NCI-H2081 (cell line): ENCODE results near the gene PPP6R3.
"Not testable (repeated sequence)": the region's sequence is repeated elsewhere in the genome, so short reads cannot be mapped to it uniquely, and the experiment has no call there.

Experiments used
- DNase-seq, 2 experiments: peaks; one replicate each; lab custom pipeline; 2025; lab: John Stamatoyannopoulos, UW

PPP6R3 gene

GRCh38 chr11:68434159-68434558 lies 26.4 kb upstream of the PPP6R3 start:
- not testable (repeated sequence) for DNase-seq

DNA sequence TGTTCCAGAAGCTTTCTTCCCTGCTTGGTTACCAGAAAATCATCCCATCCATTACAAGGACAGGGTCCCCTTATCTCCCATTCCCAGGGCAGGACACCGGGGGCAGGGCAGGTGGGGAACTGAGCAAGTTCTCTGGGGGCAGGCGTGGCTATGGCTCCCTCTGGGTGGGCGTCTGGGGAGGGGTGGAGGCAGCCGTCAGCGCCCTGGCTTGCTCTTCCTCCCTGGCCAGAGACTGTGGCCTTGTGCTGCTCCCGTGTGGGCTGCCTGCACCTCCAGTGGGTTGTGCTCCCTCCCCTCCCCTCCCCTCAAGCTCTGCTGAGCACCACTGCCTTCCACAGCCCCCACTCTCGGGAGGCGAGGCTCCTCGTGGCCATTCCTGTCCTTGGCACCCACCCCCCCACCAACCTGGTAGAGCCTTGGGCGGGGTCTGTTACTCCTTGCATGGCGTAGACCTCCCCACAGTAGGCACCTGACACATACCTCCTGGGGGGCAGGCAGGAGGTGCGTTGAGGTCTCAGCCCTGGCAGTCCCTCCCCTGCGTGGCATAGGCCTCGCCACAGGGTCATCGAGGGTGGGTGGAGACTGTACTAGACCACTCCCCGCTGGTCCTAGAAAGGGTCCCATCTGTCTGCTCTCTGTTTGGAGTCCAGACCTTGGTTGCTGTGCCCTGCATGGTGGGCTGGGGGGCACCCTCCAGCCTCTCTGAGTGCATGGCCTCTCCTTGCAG lies 24.2 kb upstream of the PPP6R3 start:
- no peak for DNase-seq

DNA sequence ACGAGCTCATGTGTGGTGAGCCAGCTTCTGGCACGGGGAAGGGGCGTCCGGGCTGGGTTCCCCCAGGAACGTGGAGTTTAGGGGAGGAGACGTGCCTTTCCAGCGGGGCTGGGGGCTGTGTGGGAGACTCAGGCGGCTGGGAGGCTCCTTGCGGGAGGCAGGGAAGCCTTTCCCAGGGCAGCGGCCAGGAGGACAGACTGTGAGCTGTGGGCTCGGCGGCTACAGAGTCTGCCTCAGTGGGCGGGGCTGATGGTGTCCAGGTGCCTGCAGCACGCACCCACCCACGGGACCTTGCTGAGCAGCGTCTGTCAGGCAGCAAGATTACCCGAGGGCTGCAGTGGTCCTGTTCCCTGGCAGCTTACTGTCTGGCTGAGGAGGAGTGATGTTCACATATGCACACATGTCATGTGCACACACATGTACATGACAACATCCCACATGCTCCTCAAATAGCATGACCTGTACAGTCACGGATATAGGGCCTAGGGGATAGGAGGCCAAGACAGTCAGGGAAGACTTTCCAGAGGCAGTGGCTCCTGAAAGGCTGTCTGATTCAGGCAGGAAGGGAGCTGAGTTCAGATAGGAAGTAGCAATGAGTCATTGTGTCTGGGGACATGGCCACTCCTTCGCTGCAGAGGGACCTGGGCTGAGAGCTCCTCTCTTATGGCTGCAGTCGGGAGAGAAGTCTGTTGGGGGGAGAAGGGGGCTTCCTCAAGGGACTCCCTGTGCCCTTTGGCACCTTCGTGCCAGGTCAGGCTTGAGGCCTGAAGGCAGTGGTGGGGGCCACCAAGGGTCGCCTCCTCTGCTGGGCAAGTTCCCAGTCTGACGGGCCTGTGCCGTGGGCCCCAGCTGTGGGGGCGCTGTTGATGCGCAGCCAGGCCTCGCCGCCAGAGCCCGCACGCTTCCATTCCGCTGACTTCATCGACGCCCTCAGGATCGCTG lies 23.3 kb upstream of the PPP6R3 start:
- no peak for DNase-seq

DNA sequence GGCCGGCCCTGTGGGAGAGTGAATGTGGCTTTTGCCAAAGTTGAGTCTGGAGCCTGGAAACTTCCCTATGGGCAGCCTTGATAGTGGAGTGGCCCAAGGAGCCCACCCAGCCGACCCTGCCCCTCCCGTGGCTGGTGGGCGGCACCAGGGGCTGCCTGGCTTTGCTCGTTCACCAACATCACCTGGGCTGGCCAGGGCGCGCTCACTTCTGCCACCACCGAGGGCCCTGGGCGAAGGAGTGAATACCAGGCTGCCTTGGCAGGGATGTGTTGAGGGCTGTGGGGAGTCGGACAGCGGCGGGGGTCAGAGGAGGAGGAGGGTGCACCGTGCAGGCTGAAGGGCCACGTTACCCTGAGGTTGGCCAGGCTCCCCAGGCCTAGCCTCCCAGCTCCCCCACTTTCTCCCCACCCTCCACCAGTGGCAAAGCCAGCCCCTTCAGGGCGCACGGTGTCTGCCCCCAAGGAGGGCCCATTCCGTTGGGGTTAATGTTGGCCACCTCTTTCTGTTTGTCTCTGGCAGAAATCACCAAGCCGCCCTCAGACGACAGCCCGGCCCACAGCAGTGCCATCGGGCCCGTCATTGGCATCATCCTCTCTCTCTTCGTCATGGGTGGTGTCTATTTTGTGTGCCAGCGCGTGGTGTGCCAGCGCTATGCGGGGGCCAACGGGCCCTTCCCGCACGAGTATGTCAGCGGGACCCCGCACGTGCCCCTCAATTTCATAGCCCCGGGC lies 22.5 kb upstream of the PPP6R3 start:
- no peak for DNase-seq

DNA sequence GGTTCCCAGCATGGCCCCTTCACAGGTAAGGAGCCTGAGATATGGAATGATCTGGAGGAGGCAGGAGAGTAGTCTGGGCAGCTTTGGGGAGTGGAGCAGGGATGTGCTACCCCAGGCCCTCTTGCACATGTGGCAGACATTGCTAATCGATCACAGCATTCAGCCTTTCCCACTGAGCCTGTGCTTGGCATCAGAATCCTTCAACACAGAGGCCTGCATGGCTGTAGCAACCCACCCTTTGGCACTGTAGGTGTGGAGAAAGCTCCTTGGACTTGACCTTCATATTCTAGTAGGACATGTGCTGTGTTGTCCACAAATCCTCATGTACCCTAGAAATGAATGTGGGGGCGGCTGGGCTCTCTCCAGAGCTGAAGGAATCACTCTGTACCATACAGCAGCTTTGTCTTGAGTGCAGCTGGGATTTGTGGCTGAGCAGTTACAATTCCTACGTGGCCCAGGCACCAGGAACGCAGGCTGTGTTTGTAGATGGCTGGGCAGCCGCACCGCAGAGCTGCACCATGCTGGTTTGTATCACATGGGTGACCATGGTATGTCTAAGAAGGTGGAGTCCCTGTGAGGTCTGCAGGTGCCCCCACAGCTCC lies 21.8 kb upstream of the PPP6R3 start:
- DNase-seq, result no peak

DNA sequence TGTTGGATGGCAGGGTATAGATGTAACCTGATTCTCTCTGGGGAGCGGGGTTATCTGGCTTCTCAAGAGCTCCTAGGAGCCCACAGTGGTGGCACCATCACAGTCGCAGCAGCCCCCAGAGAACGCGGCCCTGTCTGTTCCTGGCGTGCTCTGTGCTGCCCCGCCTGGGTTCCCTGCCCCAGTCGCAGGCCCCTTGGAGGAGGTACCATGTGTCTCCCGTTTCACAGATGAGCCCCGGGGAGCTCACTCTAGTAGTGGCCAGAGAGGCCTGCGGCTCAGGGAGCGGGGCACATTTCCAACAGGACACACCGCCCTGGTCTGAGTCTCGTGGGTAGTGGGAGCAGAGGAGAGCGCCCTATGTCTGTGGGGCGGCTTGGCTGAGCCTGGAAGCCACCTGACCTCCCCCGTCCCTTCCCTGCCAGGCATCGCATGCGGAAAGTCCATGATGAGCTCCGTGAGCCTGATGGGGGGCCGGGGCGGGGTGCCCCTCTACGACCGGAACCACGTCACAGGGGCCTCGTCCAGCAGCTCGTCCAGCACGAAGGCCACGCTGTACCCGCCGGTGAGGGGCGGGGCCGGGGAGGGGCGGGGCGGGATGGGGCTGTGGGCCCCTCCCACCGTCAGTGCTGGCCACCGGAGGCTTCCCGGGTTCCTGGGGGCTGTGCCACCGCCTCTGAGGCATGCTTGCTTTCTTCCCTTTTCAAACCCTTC lies 21.0 kb upstream of the PPP6R3 start:
- no peak for DNase-seq

- DNase-seq, result peak; percentile 47 to 74
Measured at GRCh38 chr11:68440224-68440623, 20.3 kb upstream of the PPP6R3 start.

- peak; percentile 71 to 80 for DNase-seq
Measured at GRCh38 chr11:68441466-68442230, 18.9 kb upstream of the PPP6R3 start.

- DNase-seq, result no peak
Measured at GRCh38 chr11:68442433-68442832, 18.1 kb upstream of the PPP6R3 start.

DNA sequence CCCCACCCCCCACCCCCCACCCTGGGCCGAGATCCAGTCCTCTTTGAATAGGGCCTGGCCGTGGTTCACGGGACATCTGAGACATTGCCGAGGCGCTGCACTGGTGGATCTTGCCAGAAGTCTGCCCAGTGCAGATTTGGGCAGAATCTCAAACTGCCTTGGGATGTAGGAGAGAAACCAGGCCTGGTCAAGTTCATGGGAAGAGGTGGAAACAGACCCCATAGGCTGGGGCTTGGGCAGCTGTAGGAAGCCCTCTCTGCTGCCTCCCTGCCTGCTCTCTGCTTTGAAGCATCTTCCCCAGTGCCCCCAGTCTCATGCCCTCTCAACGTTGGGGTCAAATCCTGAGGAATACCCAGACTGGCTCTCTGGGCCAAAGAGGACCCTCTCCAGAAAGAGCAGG lies 16.0 kb upstream of the PPP6R3 start:
- no peak for DNase-seq

- DNase-seq, result no peak
Measured at GRCh38 chr11:68445531-68446035, 15.0 kb upstream of the PPP6R3 start.

GRCh38 chr11:68446046-68446725 lies 14.4 kb upstream of the PPP6R3 start:
- no peak for DNase-seq

- peak; percentile 40 to 61 for DNase-seq
Measured at GRCh38 chr11:68447015-68447801, 13.3 kb upstream of the PPP6R3 start.

- not testable (repeated sequence) for DNase-seq
Measured at GRCh38 chr11:68447914-68448313, 12.6 kb upstream of the PPP6R3 start.

- DNase-seq, result no peak
Measured at GRCh38 chr11:68448604-68449011, 11.9 kb upstream of the PPP6R3 start.

GRCh38 chr11:68449951-68450350 lies 10.6 kb upstream of the PPP6R3 start:
- DNase-seq, result no peak

GRCh38 chr11:68450711-68451110 lies 9.8 kb upstream of the PPP6R3 start:
- DNase-seq, result no peak

GRCh38 chr11:68454767-68455166 lies 5.8 kb upstream of the PPP6R3 start:
- DNase-seq, result peak in 1 of 2 experiments; percentile 10

GRCh38 chr11:68455485-68455884 lies 5.1 kb upstream of the PPP6R3 start:
- DNase-seq, result no peak
